WI38 (cell line): Measurements from ENCODE around the gene PARD3.

Source experiments
- H3K4me3 ChIP-seq: 2 replicates; pipeline ENCODE4 v1.5.1; 2011; ENCODE audit warnings: low read depth, mild to moderate bottlenecking, control low read depth, low read length
- TF ChIP-seq, protein P1 (sequence below): IDR thresholded peaks from 2 replicates; pipeline ENCODE4 v1.5.1; 2012; ENCODE audit warnings: low read depth, mild to moderate bottlenecking, control low read depth, low read length

The PARD3 gene

DNA sequence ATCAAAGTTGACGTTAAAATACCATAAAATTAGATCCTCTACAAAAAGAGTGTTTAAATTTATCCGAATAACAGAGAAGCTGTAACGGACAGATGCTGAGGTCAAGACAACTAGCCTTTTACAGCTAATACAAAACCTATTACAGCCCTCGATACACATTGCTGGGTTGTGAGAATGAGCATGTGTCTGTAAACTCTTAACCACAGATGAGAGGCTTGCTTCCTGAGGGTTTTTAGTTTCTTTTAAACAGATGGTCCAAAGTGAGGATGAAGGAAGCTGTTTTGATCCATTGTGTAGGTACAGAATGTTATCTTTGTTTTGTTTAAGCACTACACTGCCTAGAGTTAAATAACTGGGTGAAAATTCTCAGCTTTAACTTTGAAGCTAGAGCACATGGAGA lies 578.2 kb downstream of the PARD3 start:
- H3K4me3 ChIP-seq = no peak overlapping the region
- TF ChIP-seq, protein P1, sequence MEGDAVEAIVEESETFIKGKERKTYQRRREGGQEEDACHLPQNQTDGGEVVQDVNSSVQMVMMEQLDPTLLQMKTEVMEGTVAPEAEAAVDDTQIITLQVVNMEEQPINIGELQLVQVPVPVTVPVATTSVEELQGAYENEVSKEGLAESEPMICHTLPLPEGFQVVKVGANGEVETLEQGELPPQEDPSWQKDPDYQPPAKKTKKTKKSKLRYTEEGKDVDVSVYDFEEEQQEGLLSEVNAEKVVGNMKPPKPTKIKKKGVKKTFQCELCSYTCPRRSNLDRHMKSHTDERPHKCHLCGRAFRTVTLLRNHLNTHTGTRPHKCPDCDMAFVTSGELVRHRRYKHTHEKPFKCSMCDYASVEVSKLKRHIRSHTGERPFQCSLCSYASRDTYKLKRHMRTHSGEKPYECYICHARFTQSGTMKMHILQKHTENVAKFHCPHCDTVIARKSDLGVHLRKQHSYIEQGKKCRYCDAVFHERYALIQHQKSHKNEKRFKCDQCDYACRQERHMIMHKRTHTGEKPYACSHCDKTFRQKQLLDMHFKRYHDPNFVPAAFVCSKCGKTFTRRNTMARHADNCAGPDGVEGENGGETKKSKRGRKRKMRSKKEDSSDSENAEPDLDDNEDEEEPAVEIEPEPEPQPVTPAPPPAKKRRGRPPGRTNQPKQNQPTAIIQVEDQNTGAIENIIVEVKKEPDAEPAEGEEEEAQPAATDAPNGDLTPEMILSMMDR = no peak

DNA sequence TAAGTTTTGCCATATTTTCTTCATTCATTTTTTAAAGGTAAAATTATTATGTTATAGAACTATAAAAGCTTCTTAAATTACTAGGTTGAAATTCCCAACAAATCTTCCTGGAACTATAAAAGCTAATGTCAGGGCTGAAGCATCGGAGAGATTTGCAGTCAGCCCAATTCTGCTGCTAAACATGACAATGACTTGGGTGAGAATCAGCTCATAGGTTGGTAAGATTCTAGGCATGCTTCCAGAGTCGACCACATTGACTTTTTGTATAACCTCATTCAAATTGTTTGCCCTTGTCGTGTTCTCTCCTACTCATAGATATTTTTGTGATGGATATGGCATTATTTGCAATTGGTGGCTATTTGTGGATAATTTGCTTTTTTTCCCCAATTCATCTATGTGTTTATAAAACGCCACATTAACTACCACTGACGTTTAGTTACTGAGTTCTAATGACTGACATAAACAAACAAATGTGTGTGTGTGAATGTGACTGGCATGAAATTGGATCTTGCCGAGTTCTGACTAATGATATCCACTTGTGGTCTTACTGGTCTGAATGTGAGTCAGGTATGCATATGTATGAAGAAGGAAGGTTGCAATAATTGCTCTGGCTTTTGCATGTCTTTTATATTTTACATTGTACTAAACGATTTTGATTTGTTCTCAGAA lies 579.8 kb downstream of the PARD3 start:
- H3K4me3 ChIP-seq = no peak overlapping the region
- TF ChIP-seq, protein P1 = no peak

DNA sequence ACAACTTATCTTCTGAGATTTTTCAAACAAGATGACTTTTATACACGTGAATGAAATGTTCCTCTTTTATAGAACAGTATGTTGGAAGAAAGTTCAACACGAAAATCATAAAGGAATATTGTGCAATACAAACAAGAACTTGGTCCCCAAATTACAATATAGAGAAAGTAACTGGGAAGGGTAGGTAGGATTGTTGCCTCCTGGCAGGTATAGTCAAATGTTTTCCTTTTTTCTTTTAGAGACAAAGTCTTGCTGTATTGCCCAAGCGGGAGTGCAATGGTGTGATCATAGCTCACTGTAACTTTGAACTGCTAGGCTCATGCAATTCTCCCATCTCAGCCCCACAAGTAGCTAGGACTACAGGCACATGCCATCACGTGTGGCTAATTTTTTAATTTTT lies 582.6 kb downstream of the PARD3 start:
- no peak overlapping the region for H3K4me3 ChIP-seq
- TF ChIP-seq, protein P1 = no peak

DNA sequence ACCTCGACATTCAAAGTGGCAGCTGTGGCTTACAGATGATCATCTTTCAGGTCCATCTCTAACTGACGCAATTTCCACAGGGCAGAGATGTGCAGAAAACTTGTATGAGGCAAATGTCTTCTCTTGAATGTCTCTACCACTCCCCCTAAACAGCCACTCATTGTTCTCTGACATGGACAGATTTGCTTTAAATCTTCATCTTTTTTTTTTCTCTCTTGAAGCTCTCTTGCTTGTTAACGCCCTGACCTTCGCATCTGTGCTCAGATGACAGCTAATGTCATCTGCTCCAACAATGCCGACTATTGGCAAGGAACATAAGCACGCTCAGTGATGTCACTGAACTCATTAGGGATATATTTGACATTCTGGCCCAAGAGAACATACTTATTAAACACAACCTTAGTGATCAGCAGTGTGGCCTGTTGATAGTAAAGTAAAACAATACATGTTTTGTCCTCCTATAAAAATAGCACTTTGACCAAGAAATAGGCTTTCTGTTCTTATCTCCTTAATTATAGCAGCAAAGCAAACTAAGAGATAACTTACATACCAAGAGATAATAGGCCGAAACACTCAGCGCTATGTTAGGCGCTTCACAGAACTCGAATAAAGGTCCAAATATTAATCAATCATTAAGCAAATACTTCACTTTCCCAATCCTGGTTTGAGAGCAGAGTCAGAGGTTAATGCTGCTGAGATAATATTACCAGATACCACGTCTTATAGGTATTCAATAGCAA lies 583.5 kb downstream of the PARD3 start:
- no peak overlapping the region for H3K4me3 ChIP-seq
- TF ChIP-seq, protein P1 = no peak

DNA sequence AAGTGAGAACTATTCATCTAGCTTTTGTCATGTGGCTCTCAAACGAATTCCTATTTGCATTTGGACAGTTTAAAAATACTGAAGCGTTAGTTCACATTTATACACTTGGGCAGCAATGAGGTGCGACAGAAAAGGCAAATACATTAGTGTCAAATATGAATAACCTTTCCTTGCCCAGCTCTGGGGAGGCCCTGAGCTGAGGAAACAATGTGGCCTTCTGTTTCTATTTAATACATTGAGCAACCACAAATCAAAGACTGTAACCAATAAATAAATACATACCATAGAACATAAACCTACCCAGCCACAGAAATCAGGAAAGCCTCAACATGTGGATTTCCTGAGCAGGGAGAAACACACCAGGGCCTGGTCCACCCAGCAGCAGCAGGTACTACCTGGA lies 585.2 kb downstream of the PARD3 start:
- TF ChIP-seq, protein P1 = no peak

DNA sequence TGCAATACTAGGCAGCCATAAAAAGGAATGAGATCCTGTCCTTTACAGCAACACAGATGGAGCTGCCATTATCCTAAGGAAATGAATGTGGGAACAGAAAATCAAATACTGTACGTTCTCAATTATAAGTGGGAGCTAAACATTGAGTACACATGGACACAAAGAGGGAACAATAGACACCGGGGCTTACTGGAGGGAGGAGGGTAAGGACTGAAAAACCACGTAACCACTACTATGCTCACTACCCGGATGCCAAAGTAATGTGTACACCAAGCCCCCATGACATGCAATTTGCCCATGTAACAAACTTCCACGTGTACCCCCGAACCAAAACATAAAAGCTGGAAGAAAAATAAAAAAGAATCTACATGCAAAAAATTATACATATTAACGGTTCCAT lies 587.0 kb downstream of the PARD3 start:
- TF ChIP-seq, protein P1 = no peak
- no peak overlapping the region for H3K4me3 ChIP-seq

More for the DNA sequence above, 585.2 kb downstream of the PARD3 start:
- H3K4me3 ChIP-seq = no peak overlapping the region

DNA sequence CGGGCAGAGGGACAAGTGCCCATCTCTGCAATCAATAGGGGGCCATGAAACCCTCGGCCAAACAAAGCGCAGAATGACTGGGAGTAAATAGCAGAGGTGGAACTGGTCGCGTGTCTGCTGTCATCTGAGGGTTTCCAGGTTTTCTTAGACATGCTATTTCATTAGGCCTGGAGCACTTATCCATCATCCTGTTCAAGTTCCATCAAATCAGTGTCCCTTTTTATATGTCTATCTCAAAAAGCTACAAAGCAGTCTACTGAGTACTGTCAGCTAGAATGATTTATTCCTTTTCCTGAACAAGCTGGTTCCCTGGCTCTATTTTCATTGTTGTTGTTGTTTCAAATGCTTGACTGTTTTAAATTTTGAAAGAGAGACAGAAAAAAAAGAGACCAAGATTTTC lies 590.5 kb downstream of the PARD3 start:
- H3K4me3 ChIP-seq = no peak overlapping the region
- TF ChIP-seq, protein P1 = no peak
